Brain microvascular endothelial cell (primary cell): ENCODE data around the gene STAT6.

Experiments
- DNase-seq: peaks from one replicate; pipeline ENCODE4 v3.0.0-alpha.2; 2020
- H3K27ac ChIP-seq: fragments of 250-450 bp; sonication (Bioruptor Pico); 2 replicates; pipeline ENCODE4 v1.5.1; 2020; ENCODE audit warnings: mild to moderate bottlenecking, moderate library complexity
- H3K27me3 ChIP-seq: fragments of 250-450 bp; sonication (Bioruptor Pico); replicated peaks from 2 replicates; pipeline ENCODE4 v1.5.1; 2020; ENCODE audit warnings: mild to moderate bottlenecking
- H3K36me3 ChIP-seq: fragments of 250-450 bp; sonication (Bioruptor Pico); replicated peaks from 2 replicates; pipeline ENCODE4 v1.5.1; 2020; ENCODE audit warnings: mild to moderate bottlenecking
- H3K4me3 ChIP-seq: 2 replicates; pipeline ENCODE4 v1.5.1; 2011; ENCODE audit warnings: low read depth, mild to moderate bottlenecking, control low read depth, low read length, moderate library complexity
- CTCF ChIP-seq: IDR thresholded peaks from 2 replicates; pipeline ENCODE4 v1.5.1; 2011; ENCODE audit warnings: low read depth, mild to moderate bottlenecking, moderate library complexity, low read length, control low read depth, inconsistent platforms; ENCODE audit errors: missing control alignments
- in situ Hi-C: cut with HindIII; loops from 2 replicates; pipeline ENCODE4 v1.10.0; 2017; ENCODE audit warnings: low sequenced_read_pairs, low pct_ligation_motif_present

The STAT6 gene

GRCh38 chr12:57069523-57069922, 41.6 kb downstream of the STAT6 start:
- Histone ChIP-seq H3K27me3 (no peaks in the 10 kb centered on the region), H3K27ac (no peak overlapping the region), H3K4me3 (no peak overlapping the region), H3K36me3 (no peaks in the 10 kb centered on the region)
- TF ChIP-seq CTCF: peak; percentile 85
- in situ Hi-C loops: no loop called here
- peak; percentile 78 for DNase-seq

- Histone ChIP-seq H3K27me3 (no peaks in the 10 kb centered on the region), H3K27ac (no peak overlapping the region), H3K4me3 (no peak overlapping the region), H3K36me3 (no peaks in the 10 kb centered on the region)
- in situ Hi-C loops: no loop called here
- DNase-seq: no peak
- no peak for TF ChIP-seq CTCF
Measured at GRCh38 chr12:57066245-57066644, 44.9 kb downstream of the STAT6 start.

GRCh38 chr12:57063991-57064685, 47.0 kb downstream of the STAT6 start:
- in situ Hi-C loops: no loop called here
- DNase-seq: no peak
- H3K36me3 ChIP-seq: no peaks in the 10 kb centered on the region
- H3K27me3 ChIP-seq: no peaks in the 10 kb centered on the region
- H3K4me3 ChIP-seq: no peak overlapping the region
- H3K27ac ChIP-seq: no peak overlapping the region
- no peak for TF ChIP-seq CTCF

- H3K27me3 ChIP-seq: no peaks in the 10 kb centered on the region
- DNase-seq: no peak
- no peaks in the 10 kb centered on the region for H3K36me3 ChIP-seq
- no peak overlapping the region for H3K4me3 ChIP-seq
- TF ChIP-seq CTCF: no peak
- H3K27ac ChIP-seq: no peak overlapping the region
- in situ Hi-C loops: no loop called here
Measured at GRCh38 chr12:57058454-57058853, 52.7 kb downstream of the STAT6 start.

- Histone ChIP-seq H3K27ac (no peak overlapping the region), H3K4me3 (no peak overlapping the region), H3K27me3 (no peaks in the 10 kb centered on the region), H3K36me3 (no peaks in the 10 kb centered on the region)
- no peak for TF ChIP-seq CTCF
- DNase-seq: no peak
- in situ Hi-C loops: no loop called here
Measured at GRCh38 chr12:57057067-57057751, 54.0 kb downstream of the STAT6 start.
